ENCODE results near the gene ASB13.

The ASB13 gene, protein sequence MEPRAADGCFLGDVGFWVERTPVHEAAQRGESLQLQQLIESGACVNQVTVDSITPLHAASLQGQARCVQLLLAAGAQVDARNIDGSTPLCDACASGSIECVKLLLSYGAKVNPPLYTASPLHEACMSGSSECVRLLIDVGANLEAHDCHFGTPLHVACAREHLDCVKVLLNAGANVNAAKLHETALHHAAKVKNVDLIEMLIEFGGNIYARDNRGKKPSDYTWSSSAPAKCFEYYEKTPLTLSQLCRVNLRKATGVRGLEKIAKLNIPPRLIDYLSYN

DNA sequence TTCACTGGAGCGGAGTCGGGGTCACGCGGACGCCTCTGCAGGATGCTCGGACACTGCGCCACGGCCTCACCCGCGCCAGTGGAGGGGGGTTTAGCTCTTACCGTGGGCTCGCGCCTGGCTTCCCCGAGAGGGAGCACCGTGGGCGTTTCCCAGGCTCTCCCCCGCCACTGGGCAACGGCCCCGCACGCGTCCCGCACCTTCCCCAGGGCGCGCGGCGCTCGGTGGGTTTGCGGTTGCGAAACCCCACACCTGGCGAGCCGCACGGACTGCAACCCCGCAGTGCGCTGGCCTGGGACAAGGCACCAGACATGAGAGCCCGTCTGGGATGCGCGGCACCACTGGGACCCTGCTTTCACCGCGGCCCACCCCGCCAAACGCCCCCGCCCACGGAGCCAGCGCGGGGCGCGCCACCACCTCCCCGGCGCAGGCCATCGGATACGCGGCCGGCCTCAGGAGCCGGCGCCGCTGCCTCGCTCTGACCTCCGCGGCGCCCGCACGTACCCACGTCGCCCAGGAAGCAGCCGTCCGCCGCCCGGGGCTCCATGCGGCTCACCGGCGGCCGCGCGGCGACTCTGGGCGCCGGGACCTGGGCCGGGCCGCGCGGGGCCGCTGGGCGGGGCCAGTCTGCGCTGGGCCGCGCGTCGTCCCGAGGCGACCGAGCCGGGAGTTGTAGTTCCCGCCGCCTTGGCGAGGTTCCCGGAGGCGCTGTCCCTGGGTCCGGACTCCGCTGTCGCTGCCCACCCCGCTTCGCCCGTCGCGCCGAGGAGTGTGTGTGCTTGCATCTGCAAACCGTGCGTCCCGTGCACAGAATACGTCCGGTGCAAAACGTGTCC, at the start of gene ASB13:
Gene ASB13 (minus strand): TSS at position 588 of the 833 bp plus-strand sequence. CDS start 44 bp downstream, at position 544.
- peak; percentile 80 for DNase-seq

DNA sequence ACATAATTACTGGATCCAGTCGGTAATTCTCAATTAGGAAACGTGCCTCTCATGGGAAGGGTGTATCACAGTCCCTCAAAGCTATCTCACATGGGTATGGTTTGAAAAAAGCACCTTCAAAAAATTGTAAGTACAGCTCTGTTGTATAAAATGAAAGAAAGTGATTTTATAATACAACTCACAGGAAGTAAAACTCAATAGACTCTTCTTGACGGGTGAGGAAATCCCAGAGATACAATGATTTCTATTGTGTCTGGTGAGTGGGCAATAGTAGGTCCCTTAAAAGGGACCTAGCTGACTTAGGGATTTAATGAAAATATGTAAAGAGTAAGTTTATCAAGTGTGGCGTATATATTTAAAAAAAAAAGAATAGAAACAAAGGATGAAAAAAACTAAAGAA, 45.2 kb upstream of the ASB13 start:
- no peak for DNase-seq

DNA sequence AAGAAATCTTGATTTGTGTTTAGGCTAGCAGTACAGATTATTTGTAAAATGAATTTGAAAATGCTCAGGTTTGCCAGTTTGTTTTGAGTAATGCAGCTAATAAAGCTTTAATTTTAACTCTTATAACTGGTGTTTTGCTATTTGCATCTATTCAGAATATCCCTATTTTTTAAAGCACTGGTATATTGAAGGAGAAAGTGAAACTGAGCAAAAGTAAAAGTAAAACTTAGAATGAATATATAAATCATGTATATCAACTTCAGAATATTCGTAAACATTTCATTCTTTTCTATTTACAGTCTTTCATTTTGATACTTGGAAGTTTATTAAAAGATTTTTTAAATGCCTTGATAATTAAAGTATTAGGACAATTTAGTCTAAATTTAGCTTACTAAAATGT, 44.5 kb upstream of the ASB13 start:
- no peak for DNase-seq

DNA sequence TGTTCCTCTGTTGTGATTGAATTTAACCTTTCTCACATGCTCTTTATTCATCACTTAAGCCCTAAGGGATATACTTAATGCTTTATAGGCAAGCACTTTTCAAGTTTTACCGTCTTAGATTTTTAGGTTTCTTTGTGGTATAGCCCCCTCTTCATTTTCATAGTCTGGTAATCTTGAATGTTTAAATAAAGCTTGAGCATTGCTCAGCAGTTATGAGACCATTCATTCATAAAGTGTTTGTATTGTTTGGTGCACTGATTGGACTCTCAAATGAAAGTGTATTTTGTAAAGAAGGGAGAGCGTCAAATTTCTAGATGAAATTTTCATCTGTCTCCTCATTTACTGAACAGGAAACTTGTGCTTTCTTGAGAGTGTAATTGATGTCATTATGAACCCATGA, 43.5 kb upstream of the ASB13 start:
- no peak for DNase-seq

DNA sequence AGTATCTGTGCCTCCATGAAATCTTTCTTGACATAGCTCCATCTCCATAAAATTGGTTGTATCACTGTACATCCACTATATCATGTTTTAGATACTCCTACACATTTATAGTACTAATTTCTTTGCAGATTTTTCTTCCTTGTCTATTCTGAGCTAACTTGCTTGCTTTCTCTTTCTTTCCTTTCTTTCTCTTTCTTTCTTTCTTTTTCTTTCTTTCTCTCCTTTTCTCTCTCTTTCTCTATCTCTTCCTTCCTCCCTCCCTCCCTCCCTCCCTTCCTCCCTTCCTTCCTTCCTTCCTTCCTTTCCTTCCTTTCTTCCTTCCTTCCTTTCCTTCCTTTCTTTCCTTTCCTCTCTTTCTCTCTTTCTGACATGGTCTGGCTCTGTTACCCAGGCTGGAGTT, 42.0 kb upstream of the ASB13 start:
- DNase-seq, result no peak

DNA sequence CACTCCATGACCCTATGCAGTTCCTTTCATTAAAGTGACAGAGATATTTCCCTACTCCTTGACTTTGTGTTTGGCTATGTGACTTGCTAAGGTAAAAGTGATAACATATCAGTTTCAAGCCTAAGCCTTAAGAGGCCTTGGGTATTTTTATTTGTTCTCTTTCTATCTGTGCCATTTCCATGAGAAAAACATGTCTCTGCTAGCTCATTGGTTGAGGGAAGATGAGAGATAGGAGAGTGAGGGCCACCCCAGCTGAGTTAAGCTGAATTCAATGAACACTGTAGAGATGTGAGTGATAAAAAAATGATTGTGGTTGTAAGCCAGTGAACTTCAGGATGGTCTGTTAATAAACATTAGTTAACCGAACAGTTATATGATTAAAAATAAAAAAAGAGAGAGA, 31.7 kb upstream of the ASB13 start:
- DNase-seq, result no peak

DNA sequence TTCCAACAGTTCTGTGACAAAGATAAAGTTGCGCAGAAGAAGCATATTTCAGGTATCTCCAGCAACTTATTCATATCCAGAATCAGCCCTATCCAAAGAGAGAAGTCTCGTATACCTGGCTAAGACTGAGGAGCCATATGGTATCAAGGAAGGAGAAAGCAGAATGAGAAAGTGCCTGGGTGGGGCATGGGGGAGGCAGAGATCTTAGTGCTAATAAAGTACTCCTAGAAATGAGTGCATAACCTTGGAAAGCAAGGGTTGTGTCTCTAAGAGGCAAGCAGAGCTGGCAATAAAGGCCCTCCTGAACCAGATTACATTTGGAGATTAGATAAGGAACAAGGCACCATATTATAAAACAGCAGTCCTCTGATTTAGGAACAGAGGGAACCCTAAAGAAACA, 30.9 kb upstream of the ASB13 start:
- no peak for DNase-seq

DNA sequence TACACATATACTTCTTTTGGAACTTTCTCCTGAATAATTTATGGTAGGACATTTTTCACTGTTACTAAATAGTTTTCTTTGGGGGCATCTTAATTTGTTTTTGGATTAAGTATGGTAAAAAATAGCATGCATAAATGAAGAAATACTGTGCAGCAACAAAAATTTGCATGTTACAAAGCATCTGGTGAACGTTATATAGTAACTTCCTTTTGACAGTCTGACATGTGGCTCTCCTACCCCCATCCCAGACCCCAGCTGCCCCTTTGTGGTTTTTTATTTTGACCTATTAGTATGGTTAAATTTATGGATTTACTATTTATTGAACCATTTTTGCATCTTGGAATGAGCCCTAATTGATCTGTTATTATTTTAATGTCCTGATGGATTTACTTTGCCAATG, 28.2 kb upstream of the ASB13 start:
- no peak for DNase-seq

DNA sequence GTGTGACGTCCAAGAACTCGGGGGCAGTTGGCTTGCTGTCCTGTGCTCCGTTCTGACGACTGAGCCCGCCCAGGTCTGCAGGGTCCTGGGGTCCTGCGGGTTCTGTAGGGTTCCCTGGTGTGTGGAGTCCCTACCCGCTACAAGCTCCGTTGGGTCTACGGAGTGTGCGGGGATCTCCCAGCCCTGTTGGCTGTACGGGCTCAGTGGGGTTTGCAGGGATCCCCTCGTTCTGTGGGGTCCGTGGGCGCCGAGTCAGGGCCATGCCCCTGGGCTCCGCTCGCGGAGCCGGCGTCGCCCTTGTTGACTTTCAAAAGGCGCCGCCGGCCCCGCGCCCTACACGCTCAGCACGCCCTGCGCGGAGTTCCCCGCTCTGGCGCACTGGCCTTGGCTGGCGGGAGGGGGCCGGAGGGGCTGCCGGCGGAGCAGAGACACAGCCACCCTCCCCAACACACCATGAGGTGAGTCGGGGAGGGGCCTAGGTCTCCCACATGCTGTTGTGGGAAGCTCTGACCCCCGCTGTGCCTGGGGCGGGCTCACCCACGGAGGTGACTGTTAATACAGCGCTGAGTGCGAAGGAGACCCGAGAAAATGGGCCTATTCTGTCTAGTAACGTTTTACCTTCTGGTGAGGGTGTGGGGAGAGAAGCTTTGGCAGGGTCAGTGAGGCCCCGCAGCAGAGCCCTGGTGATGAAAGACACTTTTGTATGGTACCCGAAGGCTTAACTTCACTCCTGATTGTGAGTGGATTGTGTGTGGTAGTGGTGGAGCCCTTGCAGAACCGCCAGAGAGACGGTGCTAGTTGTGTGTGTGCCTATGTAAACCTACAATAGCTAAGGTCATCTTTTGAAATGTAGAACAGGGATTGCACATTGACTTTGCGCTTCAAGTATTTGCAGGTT, 26.3 kb upstream of the ASB13 start:
- DNase-seq, result peak; percentile 83

DNA sequence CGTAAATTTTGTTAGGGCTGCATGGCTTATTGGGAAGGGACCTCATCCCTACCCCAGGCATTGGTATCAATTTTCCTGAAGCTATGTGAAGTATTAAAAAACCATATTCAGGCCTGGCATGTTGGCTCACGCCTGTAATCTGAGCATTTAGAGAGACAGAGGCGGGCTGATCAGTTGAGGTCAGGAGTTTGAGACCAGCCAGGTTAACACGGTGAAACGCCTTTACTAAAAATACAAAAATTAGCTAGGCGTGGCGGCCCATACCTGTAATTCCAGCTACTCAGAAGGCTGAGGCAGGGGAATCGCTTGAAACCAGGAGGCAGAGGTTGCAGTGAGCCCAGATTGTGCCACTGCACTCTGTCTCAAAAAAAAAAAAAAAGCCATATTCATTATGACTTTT, 25.4 kb upstream of the ASB13 start:
- DNase-seq, result no peak

DNA sequence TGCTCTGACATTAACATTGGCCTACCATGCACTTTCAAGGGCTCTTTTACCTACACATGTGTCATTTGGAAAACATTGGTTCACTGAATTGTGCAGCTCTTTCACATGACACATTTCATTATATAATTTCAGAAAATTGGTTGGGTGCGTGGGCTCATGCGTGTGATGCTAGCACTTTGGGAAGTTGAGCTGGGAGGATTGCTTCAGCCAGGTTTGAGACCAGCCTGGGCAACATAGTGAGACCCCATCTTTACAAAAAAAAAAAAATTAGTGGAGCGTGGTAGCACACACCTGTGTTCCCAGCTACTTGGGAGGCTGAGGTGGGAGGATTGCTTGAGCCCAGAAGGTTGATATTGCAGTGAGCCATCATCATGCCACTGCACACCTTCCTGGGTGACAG, 22.2 kb upstream of the ASB13 start:
- no peak for DNase-seq

DNA sequence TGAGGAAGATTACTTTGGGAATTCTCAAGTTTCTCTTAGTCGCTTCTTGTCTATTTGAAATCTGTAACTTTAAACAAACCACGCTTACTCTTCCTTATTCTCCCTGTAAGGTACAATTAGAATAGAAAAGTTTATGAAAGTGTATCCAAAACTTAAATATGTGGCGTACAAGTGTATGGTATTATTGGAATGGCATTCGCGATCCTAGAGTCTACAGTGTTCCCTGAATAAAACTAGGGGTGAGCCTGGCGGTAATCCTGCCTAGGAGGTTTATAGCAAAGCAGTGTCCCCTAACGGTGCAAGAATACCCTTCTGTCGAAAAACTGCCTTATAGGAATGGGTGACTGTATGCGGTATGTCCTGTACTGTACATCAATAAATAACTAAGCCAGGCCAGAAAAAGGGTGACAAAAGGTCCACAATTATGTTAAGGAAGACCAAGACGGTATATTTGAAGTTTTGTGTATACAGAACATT, 19.4 kb upstream of the ASB13 start:
- DNase-seq, result no peak

DNA sequence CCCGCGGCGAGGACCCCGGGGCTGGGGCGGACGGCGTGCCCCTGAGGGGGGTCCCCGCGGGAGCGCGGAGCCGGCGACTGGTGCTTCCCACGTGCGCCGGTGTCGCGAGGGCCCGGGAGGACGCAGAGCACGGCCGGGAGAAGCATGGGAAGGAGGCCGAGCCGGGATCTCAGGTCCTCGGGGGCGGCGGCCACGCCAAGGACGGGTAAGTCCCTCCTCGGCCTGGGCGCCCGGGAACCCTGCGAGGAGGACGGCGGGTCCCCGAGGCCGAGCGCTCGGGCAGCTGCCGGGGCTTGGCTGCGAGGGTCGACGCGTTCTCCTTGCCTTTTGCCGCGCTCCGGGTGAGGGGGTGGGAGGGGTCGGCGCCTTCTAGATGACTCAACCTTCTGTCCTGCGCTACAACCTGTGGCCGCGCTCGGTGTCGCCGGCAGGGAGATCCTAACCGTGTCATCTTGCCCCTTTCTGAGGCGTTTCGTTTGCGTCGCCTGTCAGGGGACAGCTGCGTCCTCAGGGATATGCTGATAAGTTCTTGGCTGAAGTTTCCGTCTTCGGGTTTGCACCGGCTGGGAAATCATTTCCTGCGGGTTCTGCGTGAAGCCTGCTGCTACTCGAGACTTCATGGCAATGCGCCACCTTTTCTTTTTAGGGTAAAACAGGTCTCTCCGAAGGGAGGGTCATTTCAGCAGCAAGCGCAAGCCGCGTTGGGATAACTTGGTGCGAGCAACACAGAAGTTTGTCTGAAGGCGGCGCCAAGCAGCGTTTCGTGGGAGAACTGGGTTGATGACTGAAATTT, 18.8 kb upstream of the ASB13 start:
- DNase-seq, result peak; percentile 86

DNA sequence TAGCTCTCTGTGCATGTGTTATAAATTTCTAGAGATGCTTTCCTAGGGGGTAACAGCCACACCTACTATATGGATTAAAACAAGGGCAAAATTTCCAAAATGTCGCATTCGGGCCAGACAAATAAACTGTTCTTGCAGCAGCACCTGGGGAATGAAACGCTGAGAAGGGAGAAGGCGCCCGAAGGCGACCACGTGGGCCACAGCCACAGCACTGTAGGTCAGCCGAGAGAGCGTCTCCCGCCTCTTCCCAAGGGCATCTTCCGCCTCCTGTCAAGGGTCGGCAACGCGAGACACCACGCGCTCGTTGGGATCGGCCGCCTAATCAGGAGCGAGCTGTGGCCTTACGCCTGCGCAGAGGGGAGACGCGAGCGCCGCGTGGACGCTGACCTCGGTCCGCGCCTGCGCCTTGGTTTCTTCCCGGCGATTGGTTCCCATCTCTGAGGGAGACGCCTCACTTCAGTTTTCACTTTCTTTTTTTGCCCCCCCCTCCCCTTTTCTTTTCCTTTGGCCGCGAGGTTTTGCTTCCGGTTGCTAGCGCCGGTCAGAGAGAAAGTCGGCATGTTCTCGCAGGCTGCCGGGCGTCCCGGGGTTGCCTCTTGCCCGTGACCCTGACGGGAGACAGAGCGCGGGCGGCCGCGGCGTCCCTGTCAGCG, 18.0 kb upstream of the ASB13 start, which contains the start of gene TASOR2:
Gene TASOR2 (plus strand): TSS at position 521 of the 653 bp plus-strand sequence. CDS start 35,805 bp downstream, outside the sequence.
- DNase-seq, result peak; percentile 97

DNA sequence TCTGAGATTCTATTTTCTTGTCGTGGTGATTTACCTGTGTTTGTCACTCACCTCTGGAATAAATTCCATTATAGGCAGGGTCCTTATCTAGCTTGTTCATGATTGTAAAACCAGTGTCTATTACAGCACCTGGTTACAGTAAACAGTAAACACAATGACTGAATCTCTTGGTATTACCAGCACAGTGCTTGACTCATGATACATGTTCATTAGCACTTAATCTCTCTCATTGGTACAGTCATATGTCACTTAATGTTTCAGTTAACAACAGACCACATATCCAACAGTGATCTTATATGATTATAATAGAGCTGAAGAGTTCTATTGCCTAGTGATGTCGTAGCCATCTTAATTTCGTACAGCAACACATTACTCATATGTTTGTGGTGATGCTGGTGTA, 16.7 kb upstream of the ASB13 start:
- DNase-seq, result no peak

DNA sequence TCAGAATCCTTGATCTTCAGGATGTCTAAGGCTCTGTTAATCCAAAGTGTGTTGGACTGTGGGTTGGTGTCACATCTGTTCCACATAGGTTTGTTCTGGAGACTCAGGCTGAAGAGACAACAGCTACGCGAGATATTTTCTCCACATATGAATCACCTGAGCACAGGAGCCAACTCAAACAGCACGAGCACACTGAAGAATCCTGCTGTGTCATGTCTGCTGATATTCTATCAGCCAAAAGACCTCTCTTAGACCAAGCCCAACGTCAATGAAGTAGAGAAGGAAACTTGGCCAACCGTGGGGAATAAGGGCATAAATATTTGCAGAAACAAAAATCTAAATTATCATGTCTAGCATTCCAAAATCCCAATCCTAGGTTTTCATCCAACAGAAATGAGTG, 15.5 kb upstream of the ASB13 start:
- no peak for DNase-seq

DNA sequence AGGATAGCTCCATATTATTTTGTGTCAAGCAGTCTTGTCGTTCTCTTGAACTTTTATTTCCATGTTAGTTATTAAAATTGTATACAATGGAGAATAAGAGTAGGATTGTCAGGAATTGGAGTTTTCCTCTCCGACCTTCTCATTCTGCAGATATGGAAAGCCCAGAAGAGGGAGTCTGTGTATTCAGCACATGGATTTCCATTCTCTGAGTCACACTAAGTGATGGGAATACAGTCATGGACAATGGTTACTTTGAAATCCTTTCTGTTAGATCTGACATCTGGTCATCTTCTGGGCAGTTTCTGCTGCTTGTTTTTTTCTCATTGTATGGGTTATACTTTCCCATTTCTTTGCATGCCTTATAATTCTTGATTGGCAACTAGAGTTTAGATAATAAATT, 13.2 kb upstream of the ASB13 start:
- no peak for DNase-seq

DNA sequence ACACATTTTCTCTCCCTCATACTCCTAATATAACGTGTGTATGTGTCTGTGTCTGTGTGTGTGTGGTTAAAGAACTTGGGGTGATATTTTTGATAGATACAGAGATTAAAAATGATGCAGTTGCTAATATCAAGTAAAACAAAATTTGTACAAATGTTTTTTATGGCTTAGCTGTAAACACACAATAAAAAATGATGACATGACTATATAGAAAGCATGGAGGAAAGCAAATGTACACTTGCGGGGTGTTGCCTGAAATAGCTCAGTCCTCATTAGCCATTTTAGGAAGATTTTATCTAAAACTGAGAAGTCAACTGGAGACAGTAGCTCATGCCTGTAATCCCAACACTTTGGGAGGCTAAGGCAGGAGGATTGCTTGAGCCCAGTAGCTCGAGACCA, 12.6 kb upstream of the ASB13 start:
- no peak for DNase-seq

DNA sequence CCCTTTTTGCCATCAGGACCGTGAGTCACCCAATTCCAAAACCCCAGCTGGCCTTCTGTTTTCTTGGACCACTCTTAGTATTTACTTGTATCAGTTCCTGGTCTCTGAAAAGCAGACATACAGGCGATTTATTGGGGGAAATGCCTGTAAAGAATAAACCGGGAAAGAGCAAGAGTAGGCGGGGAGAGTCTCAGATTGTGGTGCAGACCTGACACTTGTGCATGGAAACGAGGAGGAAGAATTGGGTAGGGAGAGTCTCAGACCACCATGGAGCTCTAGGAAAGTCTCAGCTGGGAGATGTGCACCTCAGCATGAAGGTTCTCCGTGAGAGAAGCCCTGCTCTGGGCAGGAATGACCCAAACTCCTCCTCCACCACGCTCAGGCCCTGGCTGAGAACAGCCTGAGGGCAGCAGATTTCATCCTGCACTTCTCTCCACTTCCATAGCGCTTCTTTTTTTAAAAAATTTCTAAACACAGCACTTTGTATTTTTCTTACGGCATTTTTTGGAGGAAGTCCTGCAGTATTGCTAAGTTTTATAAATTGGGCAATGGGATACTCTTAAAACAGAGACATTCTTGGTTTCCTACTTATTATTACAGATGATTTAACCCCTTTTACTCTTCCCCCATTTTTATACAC, 12.1 kb upstream of the ASB13 start:
- no peak for DNase-seq

DNA sequence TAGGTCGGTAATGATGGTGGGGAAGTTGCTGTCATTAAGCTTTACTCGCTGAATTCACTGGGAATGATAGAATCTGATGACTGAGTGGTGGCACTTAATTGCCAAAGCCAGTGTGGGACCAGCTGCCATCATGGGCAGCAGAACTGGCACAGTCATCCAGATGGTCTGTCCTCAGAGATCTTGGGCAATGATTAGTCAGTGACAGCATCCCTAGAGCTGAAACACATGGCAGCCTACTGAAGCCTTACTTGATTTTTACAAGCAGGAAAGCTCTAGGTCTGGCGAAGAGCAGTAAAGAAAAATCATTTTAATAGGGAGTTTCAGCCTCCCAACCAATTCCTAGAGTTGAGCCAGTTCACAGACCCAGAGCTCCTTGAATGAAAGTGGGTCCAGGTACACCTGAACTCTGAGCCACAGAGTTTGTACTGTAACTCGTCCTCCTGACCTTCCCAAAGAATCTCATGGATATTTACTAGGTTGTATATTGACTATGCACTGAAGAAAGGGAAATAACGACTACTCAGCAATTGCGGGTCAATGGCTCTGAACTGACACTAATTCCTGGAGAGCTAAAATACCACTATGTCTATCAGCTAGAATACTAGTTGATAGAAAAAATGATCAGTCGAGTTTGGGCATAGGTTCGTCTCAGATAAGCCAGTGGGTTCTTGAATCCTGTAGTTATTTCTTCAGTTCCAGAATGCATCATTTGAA, 4.4 kb upstream of the ASB13 start:
- DNase-seq, result no peak

DNA sequence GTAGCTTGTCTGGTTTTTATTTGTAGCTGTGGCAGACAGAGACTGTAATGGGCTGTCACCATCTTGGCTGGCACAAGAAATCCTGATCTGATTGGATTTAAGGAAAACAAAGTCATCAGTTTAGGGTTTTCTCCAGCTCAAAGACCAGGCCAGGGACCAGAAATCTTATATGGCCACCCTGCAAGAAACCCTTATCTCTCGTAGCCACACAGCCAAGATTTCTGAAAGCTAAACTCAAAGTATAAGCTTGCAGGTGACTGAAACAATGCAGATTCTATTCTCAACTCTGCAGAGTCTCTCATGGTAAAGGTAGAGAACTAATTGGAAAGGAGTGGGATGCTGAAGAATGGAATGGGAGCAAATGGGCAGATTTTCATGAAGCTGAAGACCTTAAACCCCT, 3.2 kb upstream of the ASB13 start:
- no peak for DNase-seq
